Glutamatergic neuron (in vitro differentiated cells): Measurements from ENCODE around the gene CYP2S1. TPM values are rescaled to one million over a fixed set of nuclear protein-coding genes. Genes with fewer than 3 reads are reported as not detected.
"Not testable (repeated sequence)": the region's sequence is repeated elsewhere in the genome, so short reads cannot be mapped to it uniquely, and the experiment has no call there.

ENCODE experiments used
- DNase-seq: peaks from one replicate; pipeline ENCODE4 v3.0.0; 2022
- H3K27ac Mint-ChIP-seq: one replicate; pipeline ENCODE4 v1.8.0; 2020; ENCODE audit warnings: mild to moderate bottlenecking, mixed read lengths, inconsistent platforms; ENCODE audit not compliant: unreplicated experiment
- H3K27me3 Mint-ChIP-seq: one replicate; pipeline ENCODE4 v1.8.0; 2020; ENCODE audit warnings: mild to moderate bottlenecking, moderate library complexity, mixed read lengths, inconsistent platforms; ENCODE audit not compliant: unreplicated experiment
- H3K36me3 Mint-ChIP-seq: one replicate; pipeline ENCODE4 v1.8.0; 2020; ENCODE audit warnings: mild to moderate bottlenecking, mixed read lengths, inconsistent platforms; ENCODE audit not compliant: unreplicated experiment
- H3K4me1 Mint-ChIP-seq: one replicate; pipeline ENCODE4 v1.8.0; 2020; ENCODE audit warnings: mild to moderate bottlenecking, low read depth, mixed read lengths, inconsistent platforms; ENCODE audit not compliant: unreplicated experiment
- H3K4me3 Mint-ChIP-seq: one replicate; pipeline ENCODE4 v1.8.0; 2020; ENCODE audit warnings: mild to moderate bottlenecking, mixed read lengths, inconsistent platforms; ENCODE audit not compliant: unreplicated experiment
- H3K9me3 Mint-ChIP-seq: one replicate; pipeline ENCODE4 v1.8.0; 2020; ENCODE audit warnings: mild to moderate bottlenecking, moderate library complexity, mixed read lengths, inconsistent platforms; ENCODE audit not compliant: unreplicated experiment
- CTCF ChIP-seq: fragments of 200-600 bp; sonication (generic); IDR thresholded peaks from one replicate; pipeline ENCODE4 v1.5.0; 2021; ENCODE audit not compliant: partially characterized antibody, unreplicated experiment
- total RNA-seq: library from RNA; stranded (reverse); fragmentation: NEBNext Ultra II Directional; extraction: Animal tissue kit (Norgen Biotek cat#: 25700); gene quantifications from one replicate; pipeline ENCODE4 v1.2.1, GENCODE V29; 2021; ENCODE audit not compliant: unreplicated experiment

CYP2S1 gene
- total RNA-seq, 1 donor from 2014 or later, result 6.0 TPM

- DNase-seq, result no peak
- no peak for TF ChIP-seq CTCF
- H3K4me3 Mint-ChIP-seq, result no peak overlapping the region
- H3K9me3 Mint-ChIP-seq, result peaks cover 6% of the 10 kb centered on the region
- peaks cover 14% of the 10 kb centered on the region for H3K27me3 Mint-ChIP-seq
- peaks cover 5% of the 10 kb centered on the region for H3K4me1 Mint-ChIP-seq
- H3K36me3 Mint-ChIP-seq, result no peaks in the 10 kb centered on the region
- no peak overlapping the region for H3K27ac Mint-ChIP-seq
Measured at GRCh38 chr19:41195675-41196497, 2.9 kb downstream of the CYP2S1 start.

- H3K4me3 Mint-ChIP-seq, result no peak overlapping the region
- H3K27ac Mint-ChIP-seq, result no peak overlapping the region
- H3K9me3 Mint-ChIP-seq, result peaks cover 6% of the 10 kb centered on the region
- peaks cover 10% of the 10 kb centered on the region for H3K27me3 Mint-ChIP-seq
- no peaks in the 10 kb centered on the region for H3K4me1 Mint-ChIP-seq
- no peak for TF ChIP-seq CTCF
- DNase-seq, result no peak
- no peaks in the 10 kb centered on the region for H3K36me3 Mint-ChIP-seq
Measured at GRCh38 chr19:41198559-41198958, 5.5 kb downstream of the CYP2S1 start.

- Mint-ChIP-seq H3K27ac (no peak overlapping the region), H3K36me3 (no peaks in the 10 kb centered on the region)
- TF ChIP-seq CTCF, result no peak
Measured at GRCh38 chr19:41203371-41203770, 10.4 kb downstream of the CYP2S1 start.

GRCh38 chr19:41204338-41204737 is 11.3 kb downstream of the CYP2S1 start:
- peak; percentile 83 for DNase-seq
- not testable (repeated sequence) for H3K27me3 Mint-ChIP-seq, H3K9me3 Mint-ChIP-seq, H3K4me1 Mint-ChIP-seq, H3K4me3 Mint-ChIP-seq, H3K36me3 Mint-ChIP-seq
- TF ChIP-seq CTCF, result peak; percentile 74
- H3K27ac Mint-ChIP-seq, result peak overlapping the region; percentile 52

More at GRCh38 chr19:41203371-41203770, 10.4 kb downstream of the CYP2S1 start:
- Mint-ChIP-seq H3K27me3 (peaks cover 5% of the 10 kb centered on the region), H3K9me3 (peaks cover 4% of the 10 kb centered on the region), H3K4me1 (no peaks in the 10 kb centered on the region), H3K4me3 (no peak overlapping the region)
- DNase-seq, result no peak

GRCh38 chr19:41205995-41206394 is 13.0 kb downstream of the CYP2S1 start:
- no peak for TF ChIP-seq CTCF
- H3K9me3 Mint-ChIP-seq, result peaks cover 1% of the 10 kb centered on the region
- H3K27ac Mint-ChIP-seq, result no peak overlapping the region
- H3K4me1 Mint-ChIP-seq, result no peaks in the 10 kb centered on the region
- H3K36me3 Mint-ChIP-seq, result no peaks in the 10 kb centered on the region
- no peak for DNase-seq
- peaks cover 2% of the 10 kb centered on the region for H3K27me3 Mint-ChIP-seq
- no peak overlapping the region for H3K4me3 Mint-ChIP-seq
